Endothelial cell of umbilical vein (primary cell): ENCODE data around the gene PPP4R1.

Source experiments
- CTCF ChIP-seq, 2 donors: IDR thresholded peaks; 1 replicate in 1 of 2; 2 replicates in 1 of 2; pipeline ENCODE4 v1.5.1; 2011; ENCODE audit warnings: low read length in 2 of 2, mild to moderate bottlenecking in 2 of 2, moderate library complexity in 2 of 2, control low read depth in 1 of 2, inconsistent platforms in 1 of 2, low read depth in 1 of 2; ENCODE audit not compliant: insufficient read depth in 1 of 2; ENCODE audit errors: extremely low read depth in 1 of 2
- EZH2 ChIP-seq: IDR thresholded peaks from 2 replicates; pipeline ENCODE4 v1.6.1; 2012; ENCODE audit warnings: borderline replicate concordance, low read depth, mild to moderate bottlenecking, moderate library complexity, low read length, inconsistent platforms; ENCODE audit not compliant: severe bottlenecking
- GATA2 ChIP-seq: IDR thresholded peaks from 2 replicates; pipeline ENCODE4 v1.7.0; 2011; ENCODE audit warnings: low read depth, mild to moderate bottlenecking, moderate library complexity, mixed read lengths, low read length; ENCODE audit not compliant: insufficient read length, insufficient read depth
- MAX ChIP-seq: IDR thresholded peaks from 2 replicates; pipeline ENCODE4 v1.6.1; 2011; ENCODE audit not compliant: insufficient read depth, insufficient read length
- POLR2AphosphoS5 ChIP-seq: IDR thresholded peaks from 2 replicates; pipeline ENCODE4 v1.6.1; 2012; ENCODE audit warnings: low read depth, mild to moderate bottlenecking, control low read depth, low read length, moderate library complexity; ENCODE audit not compliant: insufficient read depth

DNA sequence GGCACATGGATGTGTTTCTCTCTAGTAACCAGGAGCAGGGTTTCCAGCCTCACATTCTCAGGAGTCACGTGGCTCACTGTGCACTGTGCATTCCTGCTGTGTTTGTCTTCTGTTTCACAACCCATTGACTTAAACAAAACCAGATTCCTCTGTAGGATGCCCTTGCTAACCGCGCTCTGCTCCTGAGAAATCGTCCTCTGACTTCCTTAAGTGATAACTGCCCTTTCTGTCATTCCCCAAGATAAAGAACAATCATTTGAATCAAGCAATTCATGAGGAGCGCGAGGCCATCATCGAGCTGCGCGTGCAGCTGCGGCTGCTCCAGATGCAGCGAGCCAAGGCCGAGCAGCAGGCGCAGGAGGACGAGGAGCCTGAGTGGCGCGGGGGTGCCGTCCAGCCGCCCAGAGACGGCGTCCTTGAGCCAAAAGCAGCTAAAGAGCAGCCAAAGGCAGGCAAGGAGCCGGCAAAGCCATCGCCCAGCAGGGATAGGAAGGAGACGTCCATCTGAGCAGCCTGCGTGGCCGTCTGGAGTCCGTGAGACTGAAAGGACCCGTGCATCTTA is 78.8 kb downstream of the PPP4R1 start:
- TF ChIP-seq CTCF (IDR thresholded peaks at IDR 0.05; ENCODE audit: extremely low read depth in 1 of 2, insufficient read depth in 1 of 2, low read depth in 1 of 2, low read length in 2 of 2): no peak
- TF ChIP-seq MAX: no peak
- TF ChIP-seq POLR2AphosphoS5: no peak
- TF ChIP-seq EZH2: no peak
- no peak for TF ChIP-seq GATA2
